Hindlimb muscle (tissue), 1 donor: ENCODE measurements around the gene KCNQ1. TPM values are rescaled to one million over a fixed set of nuclear protein-coding genes. Genes with fewer than 3 reads are reported as not detected.

Source experiments
- DNase-seq: peaks from one replicate; pipeline ENCODE4 v3.0.0-alpha.2; 2013
- polyA plus RNA-seq: library from polyadenylated mRNA; unstranded; fragments of 120-200 nt; gene quantifications from one replicate; pipeline ENCODE4 v1.2.1, GENCODE V29; 2013; ENCODE audit not compliant: insufficient read length

Gene KCNQ1
- polyA plus RNA-seq, 1 donor: 2.9 TPM

GRCh38 chr11:2426221-2426620 is 18.6 kb upstream of the KCNQ1 start:
- DNase-seq: no peak

- DNase-seq: no peak
Observed at GRCh38 chr11:2426826-2427521, 17.8 kb upstream of the KCNQ1 start.

GRCh38 chr11:2427721-2428321 is 17.0 kb upstream of the KCNQ1 start:
- DNase-seq: no peak

- no peak for DNase-seq
Observed at GRCh38 chr11:2428322-2428795, 16.4 kb upstream of the KCNQ1 start.

- no peak for DNase-seq
Observed at GRCh38 chr11:2431395-2431794, 13.4 kb upstream of the KCNQ1 start.

GRCh38 chr11:2432171-2432621 is 12.6 kb upstream of the KCNQ1 start:
- DNase-seq: no peak

GRCh38 chr11:2432628-2433071 is 12.2 kb upstream of the KCNQ1 start:
- no peak for DNase-seq

- DNase-seq: no peak
Observed at GRCh38 chr11:2433106-2433925, 11.5 kb upstream of the KCNQ1 start.

GRCh38 chr11:2434008-2434407 is 10.8 kb upstream of the KCNQ1 start:
- no peak for DNase-seq

- no peak for DNase-seq
Observed at GRCh38 chr11:2434506-2435255, 10.1 kb upstream of the KCNQ1 start.

- DNase-seq: no peak
Observed at GRCh38 chr11:2435288-2436012, 9.4 kb upstream of the KCNQ1 start.

GRCh38 chr11:2436013-2436520 is 8.7 kb upstream of the KCNQ1 start:
- no peak for DNase-seq

- no peak for DNase-seq
Observed at GRCh38 chr11:2436521-2437031, 8.2 kb upstream of the KCNQ1 start.

- DNase-seq: no peak
Observed at GRCh38 chr11:2437516-2437915, 7.3 kb upstream of the KCNQ1 start.

GRCh38 chr11:2439820-2440219 is 5.0 kb upstream of the KCNQ1 start:
- no peak for DNase-seq

GRCh38 chr11:2440646-2441045 is 4.2 kb upstream of the KCNQ1 start:
- DNase-seq: no peak

- DNase-seq: no peak
Observed at GRCh38 chr11:2441171-2441570, 3.6 kb upstream of the KCNQ1 start.

GRCh38 chr11:2442589-2442988 is 2.2 kb upstream of the KCNQ1 start:
- DNase-seq: no peak

- DNase-seq: no peak
Observed at GRCh38 chr11:2443406-2443805, 1.4 kb upstream of the KCNQ1 start.

GRCh38 chr11:2443881-2444820 is 657 bp upstream of the KCNQ1 start, which contains the start of gene TRPM5:
TRPM5 (minus strand) TSS chr11:2444514; CDS start chr11:2423036, 21,478 bp downstream.
- no peak for DNase-seq
